ENCODE results near the gene TPP2. TPM values are rescaled to one million over a fixed set of nuclear protein-coding genes. Genes with fewer than 3 reads are reported as not detected.

Gene TPP2
- total RNA-seq (47.4 TPM), polyA plus RNA-seq (43.4 TPM)
- long read RNA-seq, donor 1, result 0 reads
- long read RNA-seq, donor 2, result 0 reads
- long read RNA-seq, donor 3, partial matches to known transcripts, result 0 of 1 reads
- long read RNA-seq, donor 3, other reads (novel, unspliced or antisense), result 0 of 1 reads
- long read RNA-seq, donor 4, partial matches to known transcripts, result 0 of 3 reads
- long read RNA-seq, donor 4, other reads (novel, unspliced or antisense), result 0 of 3 reads
- long read RNA-seq, donor 5, partial matches to known transcripts, result 5 of 9 reads
- long read RNA-seq, donor 5, other reads (novel, unspliced or antisense), result 0 of 9 reads
- long read RNA-seq, donor 6, partial matches to known transcripts, result 0 of 1 reads
- long read RNA-seq, donor 6, other reads (novel, unspliced or antisense), result 0 of 1 reads
- long read RNA-seq, donor 7, partial matches to known transcripts, result 21 of 26 reads
- long read RNA-seq, donor 7, other reads (novel, unspliced or antisense), result 0 of 26 reads
- long read RNA-seq, donor 8, partial matches to known transcripts, result 0 of 1 reads
- long read RNA-seq, donor 8, other reads (novel, unspliced or antisense), result 0 of 1 reads
- long read RNA-seq, donor 9, partial matches to known transcripts, result 0 of 2 reads
- long read RNA-seq, donor 9, other reads (novel, unspliced or antisense), result 0 of 2 reads
- long read RNA-seq, donor 10, full-length matches to known transcripts, result 3 of 14 reads
- long read RNA-seq, donor 10, partial matches to known transcripts, result 11 of 14 reads
- long read RNA-seq, donor 10, other reads (novel, unspliced or antisense), result 0 of 14 reads

GRCh38 chr13:102596147-102597028, at the start of gene TPP2:
TPP2 (plus strand) TSS chr13:102596986; CDS start chr13:102597039, 53 bp downstream.
- Histone ChIP-seq H3K27ac (ENCODE audit: low read depth in 1 of 2, low read length in 1 of 2) (peak within 1 kb of the TSS; percentile 98 to 100), H3K36me3 (ENCODE audit: control insufficient read depth in 2 of 2, insufficient read depth in 2 of 2, low read length in 1 of 2) (no peaks in the 10 kb centered on the region), H3K4me1 (ENCODE audit: control insufficient read depth in 2 of 2, insufficient read depth in 2 of 2, low read length in 2 of 2) (peaks cover 8 to 18% of the 10 kb centered on the region in 2 donors), H3K9me3 (ENCODE audit: control insufficient read depth in 2 of 2, insufficient read depth in 1 of 2, low read length in 1 of 2) (no peaks in the 10 kb centered on the region), H3K4me3 (ENCODE audit: low read length in 2 of 2) (peak within 1 kb of the TSS; percentile 79 to 85), H3K27me3 (ENCODE audit: control insufficient read depth in 2 of 2, insufficient read depth in 1 of 2, low read length in 1 of 2) (no peaks in the 10 kb centered on the region)
- DNase-seq (ENCODE audit: low read depth in 6 of 9, low spot score in 9 of 9), result peak; percentile 92 to 98 (median 94)
- WGBS, result under 1% methylated on average over 53 of the region's 53 CpGs

GRCh38 chr13:102548811-102549210, 48.0 kb upstream of the TPP2 start:
- Histone ChIP-seq H3K4me3 (ENCODE audit: low read length in 2 of 2) (no peak overlapping the region), H3K27ac (ENCODE audit: low read depth in 1 of 2, low read length in 1 of 2) (no peak overlapping the region), H3K4me1 (ENCODE audit: control insufficient read depth in 2 of 2, insufficient read depth in 2 of 2, low read length in 2 of 2) (no peaks in the 10 kb centered on the region), H3K36me3 (ENCODE audit: control insufficient read depth in 2 of 2, insufficient read depth in 2 of 2, low read length in 1 of 2) (no peaks in the 10 kb centered on the region), H3K27me3 (ENCODE audit: control insufficient read depth in 2 of 2, insufficient read depth in 1 of 2, low read length in 1 of 2) (no peaks in the 10 kb centered on the region), H3K9me3 (ENCODE audit: control insufficient read depth in 2 of 2, insufficient read depth in 1 of 2, low read length in 1 of 2) (no peaks in the 10 kb centered on the region)
- no peak for DNase-seq (ENCODE audit: low read depth in 6 of 9, low spot score in 9 of 9)

GRCh38 chr13:102550507-102550906, 46.3 kb upstream of the TPP2 start:
- DNase-seq (ENCODE audit: low read depth in 6 of 9, low spot score in 9 of 9), result no peak
- 90% methylated on average over 7 of the region's 7 CpGs for WGBS
- H3K27ac ChIP-seq (ENCODE audit: low read depth in 1 of 2, low read length in 1 of 2), result no peak overlapping the region
- no peaks in the 10 kb centered on the region for H3K9me3 ChIP-seq (ENCODE audit: control insufficient read depth in 2 of 2, insufficient read depth in 1 of 2, low read length in 1 of 2)
- H3K4me1 ChIP-seq (ENCODE audit: control insufficient read depth in 2 of 2, insufficient read depth in 2 of 2, low read length in 2 of 2), result no peaks in the 10 kb centered on the region
- no peaks in the 10 kb centered on the region for H3K36me3 ChIP-seq (ENCODE audit: control insufficient read depth in 2 of 2, insufficient read depth in 2 of 2, low read length in 1 of 2)
- no peaks in the 10 kb centered on the region for H3K27me3 ChIP-seq (ENCODE audit: control insufficient read depth in 2 of 2, insufficient read depth in 1 of 2, low read length in 1 of 2)
- H3K4me3 ChIP-seq (ENCODE audit: low read length in 2 of 2), result no peak overlapping the region

- peak in 6 of 9 donors; percentile 2 to 51 (median 16) for DNase-seq (ENCODE audit: low read depth in 6 of 9, low spot score in 9 of 9)
- Histone ChIP-seq H3K36me3 (ENCODE audit: control insufficient read depth in 2 of 2, insufficient read depth in 2 of 2, low read length in 1 of 2) (no peaks in the 10 kb centered on the region), H3K27ac (ENCODE audit: low read depth in 1 of 2, low read length in 1 of 2) (no peak overlapping the region), H3K27me3 (ENCODE audit: control insufficient read depth in 2 of 2, insufficient read depth in 1 of 2, low read length in 1 of 2) (no peaks in the 10 kb centered on the region), H3K4me3 (ENCODE audit: low read length in 2 of 2) (no peak overlapping the region), H3K9me3 (ENCODE audit: control insufficient read depth in 2 of 2, insufficient read depth in 1 of 2, low read length in 1 of 2) (no peaks in the 10 kb centered on the region), H3K4me1 (ENCODE audit: control insufficient read depth in 2 of 2, insufficient read depth in 2 of 2, low read length in 2 of 2) (no peaks in the 10 kb centered on the region)
- WGBS, result 47% methylated on average over 6 of the region's 6 CpGs
These were observed 40.8 kb upstream of the TPP2 start for GRCh38 chr13:102555914-102556553.

- Histone ChIP-seq H3K27me3 (ENCODE audit: control insufficient read depth in 2 of 2, insufficient read depth in 1 of 2, low read length in 1 of 2) (no peaks in the 10 kb centered on the region), H3K4me1 (ENCODE audit: control insufficient read depth in 2 of 2, insufficient read depth in 2 of 2, low read length in 2 of 2) (no peaks in the 10 kb centered on the region), H3K36me3 (ENCODE audit: control insufficient read depth in 2 of 2, insufficient read depth in 2 of 2, low read length in 1 of 2) (no peaks in the 10 kb centered on the region), H3K27ac (ENCODE audit: low read depth in 1 of 2, low read length in 1 of 2) (no peak overlapping the region), H3K9me3 (ENCODE audit: control insufficient read depth in 2 of 2, insufficient read depth in 1 of 2, low read length in 1 of 2) (no peaks in the 10 kb centered on the region), H3K4me3 (ENCODE audit: low read length in 2 of 2) (no peak overlapping the region)
- DNase-seq (ENCODE audit: low read depth in 6 of 9, low spot score in 9 of 9), result no peak
- WGBS, result 83% methylated on average over 3 of the region's 3 CpGs
These were observed 40.0 kb upstream of the TPP2 start for GRCh38 chr13:102556806-102557205.

GRCh38 chr13:102558029-102558428, 38.8 kb upstream of the TPP2 start:
- WGBS, result 63% methylated on average over 2 of the region's 2 CpGs
- no peak for DNase-seq (ENCODE audit: low read depth in 6 of 9, low spot score in 9 of 9)
- Histone ChIP-seq H3K4me3 (ENCODE audit: low read length in 2 of 2) (no peak overlapping the region), H3K4me1 (ENCODE audit: control insufficient read depth in 2 of 2, insufficient read depth in 2 of 2, low read length in 2 of 2) (no peaks in the 10 kb centered on the region), H3K36me3 (ENCODE audit: control insufficient read depth in 2 of 2, insufficient read depth in 2 of 2, low read length in 1 of 2) (no peaks in the 10 kb centered on the region), H3K27me3 (ENCODE audit: control insufficient read depth in 2 of 2, insufficient read depth in 1 of 2, low read length in 1 of 2) (no peaks in the 10 kb centered on the region), H3K9me3 (ENCODE audit: control insufficient read depth in 2 of 2, insufficient read depth in 1 of 2, low read length in 1 of 2) (no peaks in the 10 kb centered on the region), H3K27ac (ENCODE audit: low read depth in 1 of 2, low read length in 1 of 2) (no peak overlapping the region)

GRCh38 chr13:102561933-102562332, 34.9 kb upstream of the TPP2 start:
- WGBS, result 70% methylated on average over 1 of the region's 1 CpG
- no peak for DNase-seq (ENCODE audit: low read depth in 6 of 9, low spot score in 9 of 9)
- no peaks in the 10 kb centered on the region for H3K4me1 ChIP-seq (ENCODE audit: control insufficient read depth in 2 of 2, insufficient read depth in 2 of 2, low read length in 2 of 2)
- no peak overlapping the region for H3K27ac ChIP-seq (ENCODE audit: low read depth in 1 of 2, low read length in 1 of 2)
- no peak overlapping the region for H3K4me3 ChIP-seq (ENCODE audit: low read length in 2 of 2)
- H3K9me3 ChIP-seq (ENCODE audit: control insufficient read depth in 2 of 2, insufficient read depth in 1 of 2, low read length in 1 of 2), result no peaks in the 10 kb centered on the region
- H3K36me3 ChIP-seq (ENCODE audit: control insufficient read depth in 2 of 2, insufficient read depth in 2 of 2, low read length in 1 of 2), result no peaks in the 10 kb centered on the region
- no peaks in the 10 kb centered on the region for H3K27me3 ChIP-seq (ENCODE audit: control insufficient read depth in 2 of 2, insufficient read depth in 1 of 2, low read length in 1 of 2)

GRCh38 chr13:102563267-102563666, 33.5 kb upstream of the TPP2 start:
- no peak for DNase-seq (ENCODE audit: low read depth in 6 of 9, low spot score in 9 of 9)
- Histone ChIP-seq H3K9me3 (ENCODE audit: control insufficient read depth in 2 of 2, insufficient read depth in 1 of 2, low read length in 1 of 2) (no peaks in the 10 kb centered on the region), H3K36me3 (ENCODE audit: control insufficient read depth in 2 of 2, insufficient read depth in 2 of 2, low read length in 1 of 2) (no peaks in the 10 kb centered on the region), H3K4me1 (ENCODE audit: control insufficient read depth in 2 of 2, insufficient read depth in 2 of 2, low read length in 2 of 2) (no peaks in the 10 kb centered on the region), H3K27ac (ENCODE audit: low read depth in 1 of 2, low read length in 1 of 2) (no peak overlapping the region), H3K4me3 (ENCODE audit: low read length in 2 of 2) (no peak overlapping the region), H3K27me3 (ENCODE audit: control insufficient read depth in 2 of 2, insufficient read depth in 1 of 2, low read length in 1 of 2) (no peaks in the 10 kb centered on the region)
- WGBS, result 98% methylated on average over 2 of the region's 2 CpGs

Data from thymus (tissue), 14 donors.